Measurements from ENCODE around the gene ZNF284. TPM values are rescaled to one million over a fixed set of nuclear protein-coding genes. Genes with fewer than 3 reads are reported as not detected.

The ZNF284 gene
- total RNA-seq, 1 donor from 2014 or later = 4.0 TPM

- no peak for TF ChIP-seq CTCF (IDR thresholded peaks at IDR 0.05; ENCODE audit: unreplicated experiment)
- no peaks in the 10 kb centered on the region for H3K9me3 Mint-ChIP-seq (ENCODE audit: unreplicated experiment)
- H3K4me3 Mint-ChIP-seq (ENCODE audit: unreplicated experiment) = peak overlapping the region; percentile 47
- no peak overlapping the region for H3K27ac Mint-ChIP-seq (ENCODE audit: unreplicated experiment)
- peaks cover 49% of the 10 kb centered on the region for H3K36me3 Mint-ChIP-seq (ENCODE audit: low read depth, unreplicated experiment)
- DNase-seq (ENCODE audit: low spot score) = no peak
- H3K27me3 Mint-ChIP-seq (ENCODE audit: unreplicated experiment) = peaks cover 1% of the 10 kb centered on the region
- H3K4me1 Mint-ChIP-seq (ENCODE audit: unreplicated experiment) = peaks cover 15% of the 10 kb centered on the region
These were observed 16.1 kb upstream of the ZNF284 start for GRCh38 chr19:44055870-44056269.

- H3K36me3 Mint-ChIP-seq (ENCODE audit: low read depth, unreplicated experiment) = peaks cover 75% of the 10 kb centered on the region
- no peak overlapping the region for H3K4me3 Mint-ChIP-seq (ENCODE audit: unreplicated experiment)
- peaks cover 1% of the 10 kb centered on the region for H3K27me3 Mint-ChIP-seq (ENCODE audit: unreplicated experiment)
- no peaks in the 10 kb centered on the region for H3K9me3 Mint-ChIP-seq (ENCODE audit: unreplicated experiment)
- no peak for TF ChIP-seq CTCF (IDR thresholded peaks at IDR 0.05; ENCODE audit: unreplicated experiment)
- no peak overlapping the region for H3K27ac Mint-ChIP-seq (ENCODE audit: unreplicated experiment)
- no peak for DNase-seq (ENCODE audit: low spot score)
- H3K4me1 Mint-ChIP-seq (ENCODE audit: unreplicated experiment) = no peaks in the 10 kb centered on the region
These were observed 12.7 kb upstream of the ZNF284 start for GRCh38 chr19:44059229-44059628.

GRCh38 chr19:44061038-44061437 lies 10.9 kb upstream of the ZNF284 start:
- H3K27ac Mint-ChIP-seq (ENCODE audit: unreplicated experiment) = no peak overlapping the region
- no peaks in the 10 kb centered on the region for H3K4me1 Mint-ChIP-seq (ENCODE audit: unreplicated experiment)
- H3K4me3 Mint-ChIP-seq (ENCODE audit: unreplicated experiment) = peak overlapping the region; percentile 79
- no peak for TF ChIP-seq CTCF (IDR thresholded peaks at IDR 0.05; ENCODE audit: unreplicated experiment)
- DNase-seq (ENCODE audit: low spot score) = no peak
- peaks cover 73% of the 10 kb centered on the region for H3K36me3 Mint-ChIP-seq (ENCODE audit: low read depth, unreplicated experiment)
- peaks cover 1% of the 10 kb centered on the region for H3K27me3 Mint-ChIP-seq (ENCODE audit: unreplicated experiment)
- H3K9me3 Mint-ChIP-seq (ENCODE audit: unreplicated experiment) = peaks cover under 1% of the 10 kb centered on the region

DNA sequence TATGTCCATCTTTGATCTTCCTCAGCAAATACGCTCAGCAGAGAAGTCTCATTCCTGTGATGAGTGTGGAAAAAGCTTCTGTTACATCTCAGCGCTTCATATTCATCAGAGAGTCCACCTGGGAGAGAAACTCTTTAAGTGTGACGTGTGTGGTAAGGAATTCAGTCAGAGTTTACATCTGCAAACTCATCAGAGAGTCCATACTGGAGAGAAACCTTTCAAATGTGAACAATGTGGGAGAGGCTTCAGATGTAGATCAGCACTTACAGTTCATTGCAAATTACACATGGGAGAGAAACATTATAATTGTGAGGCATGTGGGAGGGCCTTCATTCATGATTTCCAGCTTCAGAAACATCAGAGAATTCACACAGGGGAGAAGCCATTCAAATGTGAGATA lies 5.7 kb upstream of the ZNF284 start:
- peak overlapping the region; percentile 85 for H3K4me3 Mint-ChIP-seq (ENCODE audit: unreplicated experiment)

DNA sequence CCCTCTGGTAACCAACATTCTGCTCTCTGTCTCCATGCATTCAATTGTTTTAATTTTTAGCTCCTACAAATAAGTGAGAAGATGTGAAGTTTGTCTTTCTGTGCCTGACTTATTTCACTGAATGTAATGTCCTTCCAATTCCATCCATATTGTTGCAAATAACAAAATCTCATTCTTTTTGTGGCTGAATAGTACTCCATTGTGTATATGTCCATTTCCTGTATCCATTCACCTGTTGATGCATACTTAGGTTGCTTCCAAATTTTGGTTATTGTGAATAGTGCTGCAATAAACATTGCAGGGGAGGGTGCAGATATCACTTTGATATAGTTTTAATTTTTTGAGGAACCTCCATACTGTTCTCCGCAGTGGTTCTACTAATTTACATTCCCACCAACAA lies 2.5 kb upstream of the ZNF284 start:
- no peak for TF ChIP-seq CTCF (IDR thresholded peaks at IDR 0.05; ENCODE audit: unreplicated experiment)
- Mint-ChIP-seq H3K4me3 (ENCODE audit: unreplicated experiment) (no peak overlapping the region), H3K27ac (ENCODE audit: unreplicated experiment) (no peak overlapping the region), H3K9me3 (ENCODE audit: unreplicated experiment) (peaks cover 9% of the 10 kb centered on the region), H3K36me3 (ENCODE audit: low read depth, unreplicated experiment) (peaks cover 56% of the 10 kb centered on the region), H3K27me3 (ENCODE audit: unreplicated experiment) (peaks cover 5% of the 10 kb centered on the region), H3K4me1 (ENCODE audit: unreplicated experiment) (peaks cover 15% of the 10 kb centered on the region)
- DNase-seq (ENCODE audit: low spot score) = no peak

More for the DNA sequence above, 5.7 kb upstream of the ZNF284 start:
- H3K27me3 Mint-ChIP-seq (ENCODE audit: unreplicated experiment) = peaks cover 5% of the 10 kb centered on the region
- no peak for DNase-seq (ENCODE audit: low spot score)
- no peak overlapping the region for H3K27ac Mint-ChIP-seq (ENCODE audit: unreplicated experiment)
- H3K4me1 Mint-ChIP-seq (ENCODE audit: unreplicated experiment) = peaks cover 4% of the 10 kb centered on the region
- TF ChIP-seq CTCF (IDR thresholded peaks at IDR 0.05; ENCODE audit: unreplicated experiment) = no peak
- peaks cover 68% of the 10 kb centered on the region for H3K36me3 Mint-ChIP-seq (ENCODE audit: low read depth, unreplicated experiment)
- peaks cover 9% of the 10 kb centered on the region for H3K9me3 Mint-ChIP-seq (ENCODE audit: unreplicated experiment)
